ENCODE data around the gene RHOF. TPM values are rescaled to one million over a fixed set of nuclear protein-coding genes. Genes with fewer than 3 reads are reported as not detected.

The RHOF gene
- total and polyA plus RNA-seq, 2 donors (not counting 1 experiment from before 2014, with no cell fraction given) = 90.3 to 129 TPM

DNA sequence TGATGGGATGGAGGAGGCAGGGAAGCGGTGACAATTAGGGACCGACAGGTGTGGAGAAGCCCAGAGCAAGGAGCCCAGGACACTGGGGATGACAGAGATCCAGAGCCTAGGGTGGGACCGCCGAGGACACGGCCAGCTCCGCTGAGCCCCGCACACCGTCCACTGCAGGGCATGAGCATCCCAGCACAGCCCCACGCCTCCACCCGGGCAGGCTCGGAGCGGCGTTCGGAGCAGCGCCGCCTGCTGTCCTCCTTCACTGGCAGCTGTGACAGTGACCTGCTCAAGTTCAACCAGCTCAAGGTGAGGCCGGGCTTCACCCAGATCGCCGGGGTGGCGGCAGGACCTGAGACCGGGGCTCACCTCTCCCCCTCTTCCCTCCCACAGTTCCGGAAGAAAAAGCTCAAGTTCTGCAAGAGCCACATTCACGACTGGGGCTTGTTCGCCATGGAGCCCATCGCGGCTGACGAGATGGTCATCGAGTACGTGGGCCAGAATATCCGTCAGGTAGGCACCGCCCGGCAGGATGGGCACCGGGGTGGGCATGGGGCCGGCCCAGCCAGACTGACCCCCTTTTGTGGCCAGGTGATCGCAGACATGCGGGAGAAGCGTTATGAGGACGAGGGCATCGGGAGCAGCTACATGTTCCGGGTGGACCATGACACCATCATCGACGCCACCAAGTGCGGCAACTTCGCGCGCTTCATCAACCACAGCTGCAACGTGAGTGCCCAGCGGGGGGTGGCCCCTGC, 34.0 kb upstream of the RHOF start:
- POLR2A ChIA-PET = no interaction called here
- Histone ChIP-seq H3K79me2 (ENCODE audit: control insufficient read depth, insufficient read depth, low read length) (peaks cover 28% of the 10 kb centered on the region), H3K36me3 (replicated peaks in 1 of 2; ENCODE audit: control extremely low read depth in 1 of 2, control insufficient read depth in 1 of 2, extremely low read depth in 1 of 2, insufficient read depth in 2 of 2, low read length in 1 of 2) (peaks cover 0 to 73% of the 10 kb centered on the region in 2 experiments), H3K4me1 (ENCODE audit: control insufficient read depth in 2 of 2, insufficient read depth in 2 of 2, low read length in 2 of 2) (no peaks in the 10 kb centered on the region), H3K4me3 (ENCODE audit: control extremely low read depth in 1 of 5, extremely low read depth in 1 of 5, insufficient read depth in 1 of 5, low read depth in 2 of 5, low read length in 4 of 5) (no peak overlapping the region), H4K20me1 (ENCODE audit: control insufficient read depth, insufficient read depth, low read length, poor library complexity, severe bottlenecking) (peaks cover 53% of the 10 kb centered on the region), H3K27ac (ENCODE audit: low read length in 2 of 2) (no peak overlapping the region), H3K27me3 (replicated peaks in 1 of 4; ENCODE audit: control extremely low read depth in 1 of 4, control insufficient read depth in 3 of 4, insufficient read depth in 4 of 4, low read length in 3 of 4) (no peaks in the 10 kb centered on the region), H3K4me2 (replicated peaks; ENCODE audit: low read depth, low read length, poor library complexity, severe bottlenecking) (no peak overlapping the region), H3K9me3 (ENCODE audit: control extremely low read depth in 1 of 3, control insufficient read depth in 2 of 3, insufficient read depth in 1 of 3, low read length in 2 of 3) (no peaks in the 10 kb centered on the region), H2AFZ (ENCODE audit: insufficient read depth, low read depth, low read length, poor library complexity, severe bottlenecking) (no peak overlapping the region), H3K9ac (ENCODE audit: low read length) (no peak overlapping the region)
- Mint-ChIP-seq H3K4me1 (no peaks in the 10 kb centered on the region), H3K4me3 (no peak overlapping the region), H3K27me3 (no peaks in the 10 kb centered on the region), H3K9me3 (ENCODE audit: insufficient read depth) (no peaks in the 10 kb centered on the region), H3K27ac (no peak overlapping the region)
- TF ChIP-seq EZH2 (IDR thresholded peaks at IDR 0.05; ENCODE audit: borderline replicate concordance, insufficient read depth, low read depth, low read length, poor library complexity, severe bottlenecking) = no peak
- TF ChIP-seq, protein P1, sequence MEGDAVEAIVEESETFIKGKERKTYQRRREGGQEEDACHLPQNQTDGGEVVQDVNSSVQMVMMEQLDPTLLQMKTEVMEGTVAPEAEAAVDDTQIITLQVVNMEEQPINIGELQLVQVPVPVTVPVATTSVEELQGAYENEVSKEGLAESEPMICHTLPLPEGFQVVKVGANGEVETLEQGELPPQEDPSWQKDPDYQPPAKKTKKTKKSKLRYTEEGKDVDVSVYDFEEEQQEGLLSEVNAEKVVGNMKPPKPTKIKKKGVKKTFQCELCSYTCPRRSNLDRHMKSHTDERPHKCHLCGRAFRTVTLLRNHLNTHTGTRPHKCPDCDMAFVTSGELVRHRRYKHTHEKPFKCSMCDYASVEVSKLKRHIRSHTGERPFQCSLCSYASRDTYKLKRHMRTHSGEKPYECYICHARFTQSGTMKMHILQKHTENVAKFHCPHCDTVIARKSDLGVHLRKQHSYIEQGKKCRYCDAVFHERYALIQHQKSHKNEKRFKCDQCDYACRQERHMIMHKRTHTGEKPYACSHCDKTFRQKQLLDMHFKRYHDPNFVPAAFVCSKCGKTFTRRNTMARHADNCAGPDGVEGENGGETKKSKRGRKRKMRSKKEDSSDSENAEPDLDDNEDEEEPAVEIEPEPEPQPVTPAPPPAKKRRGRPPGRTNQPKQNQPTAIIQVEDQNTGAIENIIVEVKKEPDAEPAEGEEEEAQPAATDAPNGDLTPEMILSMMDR (IDR thresholded peaks at IDR 0.05) = no peak
- WGBS (ENCODE audit: insufficient coverage) = 97% methylated on average over 46 of the region's 48 CpGs
- ATAC-seq (ENCODE audit: low read depth) (no peak), DNase-seq (no peak)
- CTCF ChIA-PET = interaction anchor here (1.1 to 2.5 kb wide), 4 partner anchors 10 to 55 kb away, joined by 3 to 10 read pairs (median 8); no protein-coding TSS in a partner anchor
- intact Hi-C loops (cut with micrococcal nuclease) = no loop called here
